Measurements from ENCODE around the gene STAT1.

STAT1 gene

DNA sequence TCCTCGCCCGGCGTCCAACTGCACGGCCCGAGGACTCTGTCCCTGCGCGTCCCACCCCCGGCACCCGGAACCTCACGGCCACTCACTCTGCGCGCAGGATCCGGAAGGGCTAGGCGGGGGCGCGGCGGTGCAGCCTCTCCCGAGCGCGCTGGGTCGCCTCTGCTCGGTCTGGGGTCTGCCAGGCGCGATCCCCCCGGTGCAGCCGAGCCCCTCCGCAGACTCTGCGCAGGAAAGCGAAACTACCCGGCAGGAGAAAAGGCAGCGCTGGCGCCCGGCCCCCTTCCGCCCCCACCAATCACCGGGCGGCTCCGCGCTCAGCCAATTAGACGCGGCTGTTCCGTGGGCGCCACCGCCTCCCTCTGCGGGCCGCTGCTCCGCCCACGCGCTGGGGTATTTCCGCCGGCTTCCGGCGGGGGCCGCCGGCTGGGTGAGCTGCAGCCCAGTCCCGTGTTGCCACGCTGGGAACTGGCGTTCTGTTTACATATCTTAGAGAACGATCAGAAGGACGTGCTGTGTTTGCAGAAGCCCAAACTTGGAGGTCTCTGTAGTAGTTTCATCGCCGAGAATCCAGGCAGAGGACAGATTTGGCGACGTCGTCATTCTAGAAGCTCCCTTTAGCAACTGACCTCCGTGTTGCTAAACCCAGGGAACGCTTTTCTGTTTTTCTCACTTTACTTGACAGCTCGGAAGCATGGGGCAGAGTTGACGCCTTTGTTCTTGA, at the start of gene STAT1:
Gene STAT1, minus strand, starts transcription at position 240 of the 721 bp plus-strand sequence. CDS start 4,168 bp downstream, outside the sequence.
- DNase-seq, result peak; percentile 72

DNA sequence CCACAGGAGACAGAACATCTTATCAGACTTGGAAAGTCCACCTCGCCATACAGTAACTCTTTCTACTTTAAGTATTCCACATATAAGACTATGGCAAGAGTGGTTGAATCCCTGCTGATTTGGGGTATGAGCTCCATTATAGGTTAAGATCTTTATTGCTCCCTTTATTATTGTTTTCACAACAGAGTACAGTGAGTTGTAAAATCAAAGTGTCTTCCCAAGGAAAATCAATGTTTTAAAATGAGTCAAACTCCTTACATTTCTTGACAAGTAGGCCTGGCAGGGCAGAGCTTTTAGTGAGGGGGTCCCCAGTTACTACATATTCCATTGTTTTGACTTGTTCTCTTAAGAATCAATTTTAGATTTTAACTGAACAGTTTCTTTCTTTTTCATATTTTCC, 49.6 kb upstream of the STAT1 start:
- DNase-seq, result no peak

DNA sequence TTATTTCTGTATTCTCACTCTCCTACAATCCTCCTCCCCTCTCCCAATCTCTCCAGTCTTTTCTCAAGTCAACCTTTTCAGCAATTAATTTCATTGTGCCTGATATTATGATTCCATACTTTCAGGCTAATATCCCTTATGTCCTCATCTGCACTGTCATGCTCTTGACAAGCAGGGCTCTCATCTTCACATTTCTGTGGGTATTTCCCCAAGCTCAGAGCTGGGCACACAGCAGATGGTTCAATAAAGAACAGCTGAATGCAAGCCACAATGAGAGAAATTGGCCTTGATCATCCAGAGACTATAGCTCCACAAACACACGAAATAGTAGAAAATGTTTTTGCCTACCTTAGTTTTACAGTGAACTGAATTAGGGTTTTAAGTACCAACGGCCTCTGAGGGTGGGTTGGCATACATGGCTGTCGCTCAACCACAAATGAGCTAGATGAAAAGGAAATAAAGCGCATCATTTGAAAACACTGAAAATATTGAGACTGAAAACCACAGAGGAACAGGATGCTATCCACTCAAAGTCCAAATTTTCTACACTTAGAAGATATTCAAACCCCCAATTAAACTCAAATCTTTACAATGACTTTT, 47.5 kb upstream of the STAT1 start:
- no peak for DNase-seq

DNA sequence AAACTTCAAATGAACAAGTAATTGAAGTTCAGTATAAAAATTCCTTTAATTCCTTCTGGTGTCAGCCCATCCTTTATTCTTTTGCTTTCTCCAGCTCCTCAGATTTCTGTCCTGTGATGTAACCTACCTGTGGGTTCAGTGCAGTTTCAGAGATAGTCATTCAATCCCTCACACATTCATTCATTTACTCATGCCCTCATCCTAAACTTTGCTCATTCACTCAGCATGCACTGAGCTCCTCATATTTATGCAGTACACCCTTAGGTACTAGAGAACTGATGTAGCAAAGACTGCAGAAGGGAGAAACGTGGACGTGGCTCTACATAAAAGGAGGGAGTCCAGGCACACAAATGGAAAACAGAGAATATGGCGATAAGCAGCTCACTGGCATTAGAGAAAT, 45.3 kb upstream of the STAT1 start:
- DNase-seq, result no peak

DNA sequence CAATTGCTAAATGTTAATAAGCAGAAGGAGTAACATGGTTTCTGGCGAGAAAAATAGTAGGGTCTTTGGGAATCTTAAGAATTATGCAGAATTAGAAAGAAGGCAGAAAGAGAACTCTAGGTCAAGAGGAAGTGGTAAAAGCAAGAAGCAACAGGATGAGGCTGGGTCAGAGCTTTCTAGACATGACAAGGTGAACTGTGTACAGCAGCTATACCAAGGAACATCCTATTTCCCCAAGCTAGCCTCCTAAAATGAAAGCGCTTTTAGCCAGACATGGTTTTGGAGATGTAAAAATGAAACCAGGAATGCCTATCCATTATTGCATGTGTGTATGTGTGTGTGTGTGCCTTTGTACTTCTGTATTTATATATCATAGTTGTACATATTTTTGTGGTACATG, 42.3 kb upstream of the STAT1 start:
- no peak for DNase-seq

DNA sequence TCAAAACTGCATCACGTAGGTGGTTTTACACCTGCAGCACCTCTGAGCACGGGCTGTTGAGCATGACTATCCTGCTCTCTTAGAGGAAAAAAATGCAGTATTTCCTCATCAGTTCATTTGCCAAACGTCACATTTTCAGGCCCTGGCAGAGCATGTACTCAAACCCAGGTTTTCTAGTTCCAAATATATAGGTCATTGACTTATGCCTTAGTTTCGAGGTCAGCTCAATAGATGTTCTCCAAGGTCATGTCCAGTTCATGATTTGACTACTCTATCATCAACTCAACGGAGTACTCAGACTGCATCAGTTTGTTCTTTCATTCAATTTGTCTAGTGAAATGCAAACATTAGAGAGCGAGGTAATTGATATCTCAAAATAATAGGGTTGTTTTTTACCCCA, 39.3 kb upstream of the STAT1 start:
- DNase-seq, result no peak

DNA sequence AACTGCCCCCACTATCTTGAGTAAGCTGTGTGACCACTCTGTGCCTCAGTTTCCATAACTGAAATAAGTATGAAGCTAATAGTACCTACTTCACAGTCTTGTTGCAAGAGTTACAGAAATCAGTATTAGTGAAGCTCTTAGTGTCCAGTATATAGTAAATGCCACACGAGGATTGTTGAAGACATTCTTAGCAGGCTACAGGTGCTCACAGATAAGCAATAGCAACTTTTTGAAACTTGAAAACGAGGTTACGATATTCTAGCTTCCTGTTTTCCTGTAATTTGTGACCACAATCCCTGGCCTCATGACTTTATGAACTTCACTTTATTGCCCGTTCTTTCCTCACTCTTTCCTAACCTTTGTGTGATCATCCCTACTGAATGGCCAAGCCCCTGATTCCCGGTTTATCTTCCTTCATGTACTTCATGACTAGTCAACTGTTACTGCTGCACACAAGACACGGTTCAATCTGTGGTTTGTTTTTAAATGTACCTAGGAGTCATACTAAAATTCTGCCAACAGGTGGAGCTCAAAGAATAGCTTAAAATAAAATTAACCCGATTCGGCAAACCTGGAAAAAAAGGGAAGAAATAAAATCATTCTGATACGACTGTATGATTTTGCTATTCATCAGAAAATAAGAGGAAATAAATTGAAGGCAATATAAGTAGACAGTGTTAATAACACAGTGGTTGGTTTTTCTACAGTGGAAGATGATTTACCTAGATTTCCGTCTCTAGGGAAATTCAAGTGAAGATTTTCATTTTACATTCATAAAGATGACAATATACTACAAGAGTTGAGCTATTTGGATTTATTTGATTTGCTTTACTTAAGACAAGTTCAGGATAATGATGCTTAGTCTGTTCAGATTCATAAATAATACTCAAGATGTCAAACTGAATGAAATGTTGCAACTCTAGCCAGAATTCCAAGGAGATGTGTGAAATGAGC, 38.1 kb upstream of the STAT1 start:
- DNase-seq, result peak; percentile 71

DNA sequence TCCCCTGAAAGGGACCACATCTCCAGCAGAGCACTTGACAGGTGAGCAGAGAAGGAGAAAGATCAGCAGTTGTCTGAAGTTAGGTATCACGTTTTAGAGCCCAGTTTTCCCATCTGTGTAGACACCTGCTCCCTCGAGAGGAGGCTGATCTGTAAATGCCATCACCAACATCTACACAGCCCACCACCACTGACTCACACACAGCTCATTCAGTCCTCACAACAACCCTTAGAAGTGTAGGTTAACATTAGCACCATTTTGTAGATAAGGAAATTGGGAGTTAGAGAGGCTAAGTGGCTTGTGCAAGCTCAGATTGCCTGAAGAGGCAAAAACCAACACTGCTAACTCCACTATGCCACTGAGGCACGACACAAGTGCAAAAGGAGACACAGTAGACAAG, 37.2 kb upstream of the STAT1 start:
- no peak for DNase-seq

DNA sequence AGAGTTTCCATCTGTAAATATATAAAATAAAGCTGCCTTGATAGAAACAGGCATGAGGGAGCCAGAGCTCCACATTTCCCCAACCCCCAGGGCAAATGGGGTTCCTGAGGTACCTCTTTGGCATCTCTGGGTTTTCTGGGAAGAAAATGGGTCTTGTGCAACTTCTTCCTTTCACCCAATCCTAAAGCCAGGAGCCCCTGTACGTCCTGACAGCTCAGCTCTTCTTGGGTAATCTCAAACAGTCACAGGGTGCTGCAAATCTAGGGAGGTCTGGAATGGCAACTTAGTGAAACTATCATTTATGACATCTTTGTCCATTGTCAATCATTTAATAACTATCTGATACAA, 36.6 kb upstream of the STAT1 start:
- DNase-seq, result no peak

DNA sequence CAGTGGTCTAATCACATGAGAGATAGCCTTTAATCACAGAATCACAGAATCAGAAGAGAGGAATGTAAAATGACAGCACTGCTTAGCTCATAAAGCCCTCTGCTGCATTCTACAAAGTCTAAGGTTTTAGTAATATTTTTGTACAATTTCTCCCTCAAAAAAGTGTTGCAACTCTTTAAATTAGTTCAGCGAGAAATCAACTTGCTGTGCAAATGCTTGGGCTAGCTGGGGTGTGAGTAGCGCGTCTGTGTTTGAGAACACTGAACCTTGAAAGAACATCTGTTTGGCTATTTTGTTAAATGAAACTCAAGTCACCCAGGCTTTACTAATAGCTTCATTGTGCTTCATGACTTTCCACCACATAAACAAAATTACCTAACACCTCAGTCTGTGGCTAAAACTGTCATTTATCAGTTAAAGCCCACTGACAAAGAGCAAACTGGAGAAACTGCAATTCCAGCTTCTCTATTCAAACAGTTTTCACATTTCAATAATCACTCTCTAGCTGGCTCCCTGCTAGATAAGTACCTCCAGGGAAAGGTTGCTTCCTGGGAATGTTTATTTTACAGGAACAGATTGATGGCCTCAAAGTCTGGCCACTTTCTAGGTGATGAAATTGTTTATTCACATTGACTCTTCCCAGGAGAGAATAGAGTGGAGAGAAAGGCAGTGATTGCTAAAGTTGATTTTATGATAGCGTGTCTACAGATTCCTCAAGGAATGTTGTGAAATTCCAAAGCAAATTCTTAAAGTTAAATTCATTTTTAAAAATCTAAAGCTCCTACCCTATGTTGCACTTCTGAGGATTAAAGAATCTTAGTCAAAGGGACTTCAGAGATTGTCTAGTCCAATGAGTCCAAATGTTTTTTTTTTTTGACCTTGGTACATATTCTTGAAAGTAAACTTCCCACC, 36.0 kb upstream of the STAT1 start:
- peak; percentile 39 for DNase-seq

DNA sequence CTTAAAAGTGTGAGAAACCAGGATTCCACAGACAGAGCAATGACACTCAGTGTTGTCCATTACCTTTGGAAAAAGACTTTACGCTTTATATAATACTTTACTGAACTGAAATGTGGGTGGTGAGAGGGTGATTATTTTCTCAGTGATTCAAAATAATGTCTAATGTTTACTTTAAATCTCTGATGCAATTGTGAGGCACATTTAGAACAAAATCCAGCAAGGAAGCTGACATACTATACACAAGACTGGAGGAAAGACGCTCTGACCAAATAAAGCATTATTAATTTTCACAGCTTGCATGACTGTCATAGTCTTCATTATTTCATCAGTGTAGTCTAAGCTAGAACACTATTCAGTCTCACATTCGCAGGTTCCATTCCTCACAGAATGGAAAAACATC, 34.1 kb upstream of the STAT1 start:
- no peak for DNase-seq

DNA sequence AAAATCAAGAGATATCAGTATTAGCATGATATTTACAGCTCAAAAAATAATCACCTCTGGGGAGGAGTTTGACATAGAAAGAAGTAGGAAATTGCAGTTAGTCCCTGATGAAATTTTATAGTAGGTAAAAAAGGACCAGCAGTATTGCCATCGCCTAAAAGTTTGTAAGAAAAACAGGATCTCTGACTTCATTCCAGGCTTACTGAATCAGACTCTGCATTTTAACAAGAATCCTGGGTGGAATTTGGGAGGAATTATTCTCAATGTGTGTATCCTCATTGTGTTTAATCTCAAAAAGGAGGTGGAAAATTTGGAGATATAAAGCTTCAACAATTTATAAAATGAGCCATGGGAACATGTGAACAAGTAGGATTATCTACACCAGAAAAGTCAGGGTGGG, 31.2 kb upstream of the STAT1 start:
- DNase-seq, result no peak

DNA sequence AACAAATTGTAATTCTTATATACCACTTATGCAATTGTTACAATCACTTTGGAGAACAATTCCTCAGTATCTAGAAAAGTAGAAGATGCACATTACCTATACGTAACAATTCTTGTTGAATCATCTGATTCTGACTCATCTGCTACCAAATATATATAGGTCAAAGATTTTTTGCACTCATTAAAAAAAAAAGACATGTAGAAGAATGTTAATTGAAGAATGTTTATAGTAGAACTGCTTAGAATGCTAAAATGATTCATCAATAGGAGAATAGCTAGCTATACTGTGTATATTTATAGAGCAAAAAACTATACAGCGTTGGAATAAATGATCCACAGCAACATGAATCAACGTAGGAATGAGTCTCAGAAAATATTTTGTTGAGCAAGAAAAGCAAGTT, 29.5 kb upstream of the STAT1 start:
- no peak for DNase-seq

DNA sequence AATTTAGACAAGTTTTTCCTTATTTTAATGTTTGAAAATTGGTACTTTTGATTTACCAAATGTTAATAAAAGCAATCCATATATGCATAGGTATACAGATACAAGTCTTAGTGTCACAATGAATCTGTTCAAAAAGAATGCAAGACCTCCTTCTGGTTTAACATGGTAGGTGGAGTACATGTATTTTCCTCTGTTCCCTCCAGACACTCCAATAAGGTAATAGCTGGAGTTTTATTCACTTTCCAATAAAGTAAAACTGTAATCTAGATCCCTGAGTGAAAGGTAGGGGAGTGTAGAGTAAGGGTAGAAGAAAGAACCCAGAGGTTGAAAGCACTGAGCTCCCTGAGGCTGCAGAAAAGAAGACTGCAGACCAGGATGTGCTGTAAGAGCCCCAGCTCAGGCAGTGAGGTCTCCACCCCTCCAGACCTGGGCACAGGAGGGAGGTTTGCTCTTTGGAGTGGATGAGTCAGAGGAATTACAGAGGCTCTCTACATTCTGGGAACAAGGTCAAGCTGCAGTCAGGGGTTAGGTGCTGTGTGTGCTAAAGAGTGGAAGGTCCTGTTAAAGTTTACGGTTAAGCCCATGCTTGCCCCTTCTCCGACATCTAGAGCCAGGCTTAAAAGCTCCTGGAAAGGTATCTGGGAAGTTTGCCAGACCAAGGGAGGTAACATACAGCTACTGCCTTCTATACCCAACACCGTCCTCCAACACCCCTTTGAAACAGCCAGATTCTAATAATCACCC, 27.6 kb upstream of the STAT1 start:
- no peak for DNase-seq

DNA sequence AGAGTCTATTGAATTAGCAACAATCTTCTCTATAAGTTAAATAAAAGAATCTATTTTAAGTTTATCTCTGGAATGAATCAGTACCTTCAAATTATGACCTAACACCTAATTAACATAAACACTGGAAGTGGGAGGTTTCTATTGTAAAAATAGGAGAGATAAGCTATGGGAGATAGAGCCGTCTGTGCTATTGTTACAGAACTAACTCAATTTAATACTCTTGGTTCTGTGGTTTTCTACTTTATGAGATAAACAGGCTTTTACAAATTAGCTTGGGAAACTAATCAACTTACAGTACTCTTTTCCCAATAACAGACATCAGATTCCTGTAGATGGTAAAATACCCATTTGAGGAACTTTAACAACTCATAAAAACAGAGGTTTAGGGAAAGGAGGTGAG, 25.6 kb upstream of the STAT1 start:
- no peak for DNase-seq

DNA sequence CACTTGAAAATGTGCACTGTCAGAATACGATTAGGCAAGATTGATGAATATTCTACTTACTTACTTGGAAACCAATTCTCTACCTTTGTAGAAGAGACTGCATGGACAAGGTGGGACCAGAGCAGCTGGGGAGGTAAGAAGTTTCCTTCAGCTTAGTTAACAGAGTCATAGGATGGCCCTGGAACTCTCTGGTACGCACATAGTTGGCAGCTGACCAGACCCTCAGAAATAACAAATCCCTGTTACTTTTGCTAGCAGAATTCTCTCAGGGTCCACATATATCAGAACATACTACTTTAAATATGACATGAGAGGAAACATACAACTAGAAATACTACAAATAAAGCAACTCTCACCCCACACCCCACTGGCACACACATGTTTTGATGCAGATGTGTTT, 24.8 kb upstream of the STAT1 start:
- no peak for DNase-seq

DNA sequence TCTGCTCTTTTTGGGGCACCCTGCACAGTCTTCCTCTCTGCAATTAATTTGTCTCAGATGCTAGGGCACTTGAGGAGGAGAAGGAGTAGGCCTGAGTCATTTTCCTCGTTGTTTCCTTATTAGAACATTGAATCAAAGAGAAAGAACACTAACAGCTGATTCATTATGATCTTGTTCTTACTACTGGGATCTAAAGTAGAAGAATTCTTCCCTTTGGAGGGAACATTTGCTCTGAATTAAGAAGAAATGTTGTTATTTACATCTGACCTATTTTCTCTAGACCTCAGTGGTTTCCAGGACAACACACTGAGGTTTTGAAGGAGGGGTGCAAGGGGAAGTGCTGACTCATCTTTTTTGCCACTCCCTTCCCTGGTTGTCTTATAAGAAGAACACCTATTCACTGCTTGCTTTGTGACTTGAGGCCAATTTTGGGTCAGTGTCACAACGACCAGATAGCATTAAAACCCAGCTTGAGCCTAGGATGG, 24.3 kb upstream of the STAT1 start:
- DNase-seq, result no peak

DNA sequence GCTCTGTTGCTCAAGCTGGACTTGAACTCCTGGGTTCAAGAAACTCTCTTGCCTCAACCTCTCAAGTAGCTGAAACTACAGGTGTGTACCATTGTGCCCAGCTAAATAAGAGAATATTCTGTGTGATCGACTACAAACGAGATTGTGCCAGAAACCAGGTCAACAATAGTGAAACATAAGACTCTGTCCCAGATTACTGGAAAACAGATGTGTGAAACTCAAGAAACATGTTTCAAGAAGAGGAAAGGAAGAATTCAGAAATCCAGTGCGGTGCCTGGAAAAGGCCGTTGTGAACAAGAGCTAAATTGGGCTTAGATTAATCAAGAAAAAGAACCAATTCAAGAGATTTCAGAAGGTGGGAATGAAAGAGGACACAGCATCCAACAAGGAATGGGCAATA, 23.4 kb upstream of the STAT1 start:
- DNase-seq, result no peak

DNA sequence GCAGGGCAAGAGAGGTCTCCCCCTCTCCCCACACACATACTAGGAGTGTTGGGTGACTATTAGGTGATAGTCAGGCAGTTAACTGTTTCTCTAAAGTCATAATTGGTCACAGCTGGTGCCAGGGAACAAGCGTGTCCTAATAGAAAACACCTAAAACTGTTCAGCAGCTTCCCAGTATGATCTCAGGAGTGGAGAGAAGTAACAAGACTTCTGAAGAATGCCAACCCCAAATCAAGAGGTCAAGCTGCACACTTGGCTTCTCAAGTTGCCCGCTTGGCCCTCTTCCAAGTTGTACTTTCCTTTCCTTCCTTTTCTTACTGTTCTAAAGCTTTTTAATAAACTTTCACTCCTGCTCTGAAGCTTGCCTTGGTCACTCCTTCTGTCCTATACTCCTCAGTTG, 22.4 kb upstream of the STAT1 start:
- DNase-seq, result no peak

DNA sequence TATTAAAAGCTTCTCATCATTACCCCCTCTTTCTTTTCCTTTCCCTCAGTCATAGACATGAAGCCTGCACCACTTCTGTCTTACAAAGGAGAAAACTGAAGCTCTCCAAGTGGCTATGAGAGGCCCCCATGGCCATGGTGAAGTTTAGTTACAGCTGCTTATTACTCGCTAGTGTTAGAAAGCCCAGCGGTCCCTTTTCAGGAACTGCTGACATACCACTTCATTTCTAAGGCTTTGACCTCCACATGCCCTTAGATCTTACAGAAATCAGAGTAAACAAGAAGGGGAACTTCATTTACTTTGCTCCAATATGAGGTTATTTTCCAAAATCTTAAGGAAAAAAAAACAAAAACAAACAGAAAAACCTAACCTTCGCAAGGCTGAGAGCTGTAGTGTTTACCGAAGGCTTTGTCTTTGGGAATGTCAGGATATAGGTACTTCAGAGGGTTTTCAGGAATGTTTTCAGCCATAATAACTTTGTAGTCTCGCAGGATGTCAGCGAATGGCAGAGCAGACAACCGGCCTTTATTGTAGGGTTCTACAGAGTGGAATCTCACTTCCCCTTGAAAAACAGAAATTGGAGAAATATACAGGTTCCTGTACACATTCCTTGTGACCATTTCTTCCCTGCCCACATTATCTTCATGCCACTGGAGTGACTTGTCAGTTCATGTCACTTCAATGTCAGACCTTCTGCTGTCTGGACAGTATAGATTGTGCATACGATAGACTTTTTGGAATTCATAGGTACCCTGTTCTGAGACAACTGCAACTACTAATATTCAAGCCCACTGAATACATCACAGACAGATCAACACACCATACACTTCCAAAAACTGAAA, 18.8 kb upstream of the STAT1 start:
- no peak for DNase-seq

DNA sequence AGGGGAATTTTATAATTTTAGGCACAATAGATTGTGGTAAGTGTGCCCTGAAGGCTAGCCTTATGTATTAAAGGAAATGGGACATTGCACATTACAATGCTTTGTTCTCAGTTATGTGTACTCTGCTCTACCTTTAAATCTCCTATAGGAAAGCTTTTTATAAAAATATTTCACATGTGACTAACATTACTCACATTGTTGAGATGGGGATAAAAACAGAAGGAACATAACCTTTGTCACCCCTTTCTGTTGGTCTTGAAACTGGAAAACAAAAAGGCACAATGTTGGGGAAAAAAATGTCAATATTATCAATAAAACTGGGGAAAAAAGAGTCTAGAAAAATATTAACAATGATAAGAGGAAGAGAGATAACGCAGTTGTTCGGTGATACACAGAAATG, 17.3 kb upstream of the STAT1 start:
- no peak for DNase-seq

Data from NCI-H1694 (cell line).